Pancreas (tissue), 10 donors: ENCODE data around the gene EXOC4. TPM values are rescaled to one million over a fixed set of nuclear protein-coding genes. Genes with fewer than 3 reads are reported as not detected.

Experiments
- ATAC-seq, 4 donors: fragments of 200-7000 bp; cut with Tn5 transposase; one replicate each; pipeline versions ENCODE4 v1.8.0 to v1.9.1; 2020; ENCODE audit warnings: mild to moderate bottlenecking in 4 of 4, moderate library complexity in 4 of 4
- DNase-seq, 6 donors: peaks; one replicate each; pipeline ENCODE4 v3.0.0-alpha.2; 2020
- FAIRE-seq: peaks from 2 replicates; lab custom pipeline; 2012; peaks lifted over from hg19 to GRCh38; lab: Jason Lieb, UNC
- H3K27ac ChIP-seq, 4 donors: fragments of 200-600 bp; sonication (generic); 1 replicate in 3 of 4; 2 replicates in 1 of 4; pipeline versions ENCODE4 v1.5.0 to v1.8.0; 2020
- H3K27me3 ChIP-seq, 4 donors: fragments of 200-600 bp; one replicate each; pipeline ENCODE4 v1.8.0; 2021
- H3K36me3 ChIP-seq, 3 donors: fragments of 200-600 bp; sonication (generic) in 1 of 3; one replicate each; pipeline versions ENCODE4 v1.5.0 to v1.8.0; 2020 to 2021
- H3K4me1 ChIP-seq, 3 donors: fragments of 200-600 bp; one replicate each; pipeline ENCODE4 v1.8.0; 2021
- H3K4me3 ChIP-seq, 4 donors: fragments of 200-600 bp; sonication (generic) in 2 of 4; one replicate each; pipeline versions ENCODE4 v1.5.0 to v1.8.0; 2020 to 2021
- H3K9me3 ChIP-seq, 4 donors: fragments of 200-600 bp; one replicate each; pipeline ENCODE4 v1.8.0; 2021
- WGBS, 2 donors: extraction: QIAGEN DNeasy Blood & Tissue Kit; methylation state at CpG; one replicate each; pipeline ENCODE4 v1.1.7; 2013; 5-methylcytosine and 5-hydroxymethylcytosine counted together
- intact Hi-C, 3 donors: fragments of 100-400 bp; cut with DNase I; formaldehyde crosslinking; loops; one replicate each; pipeline versions ENCODE4 v1.11.1 to v1.14.2; 2022
- polyA plus RNA-seq, 2 donors: library from polyadenylated mRNA; stranded (reverse); fragments of 200-250 nt; gene quantifications; one replicate each; pipeline ENCODE4 v1.2.3, GENCODE V29; 2013
- total RNA-seq, 6 donors: library from RNA; stranded (reverse); fragmentation: NEBNext Ultra II Directional in 4 of 6; extraction: Animal tissue kit (Norgen Biotek cat#: 25700) in 4 of 6; gene quantifications; one replicate each; pipeline versions ENCODE4 v1.2.1 to v1.2.4, GENCODE V29; 2021 to 2023
- TF ChIP-seq, protein P1 (sequence below), 4 donors: fragments of 200-600 bp; sonication (generic) in 3 of 4; IDR thresholded peaks; one replicate each; pipeline versions ENCODE4 v1.5.0 to v1.8.0; 2021; ENCODE audit warnings: antibody characterized with exemption in 4 of 4
- donor health status: healthy with polysubstance abuse.
- donor health status: DM: no; HTN: no; CAD: no; lungs with moderate emphysema.
- donor health status: DM: no; HTN: no; CAD: no.
- donor health status: control.
- donor health status: control.
- donor health status: Bipolar disorder and iron deficiency.
- donor health status: DM: yes; HTN: yes; CAD: no.
- donor health status: DM: no; HTN: no; CAD: no.
- donor health status: DM: no; HTN: no; CAD: no.
- donor health status: DM: yes; HTN: yes; CAD: no.

Gene EXOC4
- total and polyA plus RNA-seq, 8 donors = 13.4 to 81.2 (median 53.8) TPM

DNA sequence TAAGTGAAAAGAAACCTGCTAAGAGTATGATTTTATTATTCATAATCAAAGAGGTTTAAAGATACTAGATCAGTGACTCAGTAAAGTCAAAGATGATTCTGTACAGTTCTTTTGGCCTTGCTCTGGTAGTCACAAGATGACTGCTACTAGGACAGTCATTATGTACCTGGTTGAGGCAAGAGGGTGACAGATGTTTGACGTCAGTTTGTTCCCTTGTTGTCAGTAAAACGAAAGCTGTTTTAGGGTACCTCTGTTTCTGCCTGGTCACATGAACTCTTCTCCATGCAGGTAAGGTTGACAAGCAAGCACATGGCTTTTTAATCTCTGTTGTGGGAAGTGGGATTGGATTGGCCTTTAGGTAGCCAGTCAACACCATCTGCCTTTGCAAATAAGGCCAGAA, 308.0 kb downstream of the EXOC4 start:
- WGBS, 2 donors = 95% methylated on average over 2 of the region's 2 CpGs

DNA sequence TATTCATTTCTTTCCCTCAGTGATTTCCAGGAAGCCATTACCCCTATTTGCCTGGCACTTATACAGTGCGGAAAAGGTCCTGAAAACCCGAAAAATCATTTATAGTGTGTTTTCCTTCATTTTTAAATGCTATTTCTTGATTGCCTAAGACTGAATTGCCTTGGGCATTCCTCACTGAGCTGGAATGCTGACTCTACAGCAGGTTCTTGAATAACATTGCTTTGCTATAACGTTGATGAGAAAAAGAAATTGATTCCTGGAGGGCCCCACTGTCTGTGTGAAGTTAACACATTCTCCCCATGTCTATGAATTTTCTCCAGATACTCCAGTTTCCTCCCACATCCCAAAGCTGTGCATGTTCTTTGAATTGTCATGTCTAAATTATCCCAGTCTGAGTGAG, 308.5 kb downstream of the EXOC4 start:
- FAIRE-seq (no peak), ATAC-seq (no peak), DNase-seq (no peak)
- TF ChIP-seq, protein P1, sequence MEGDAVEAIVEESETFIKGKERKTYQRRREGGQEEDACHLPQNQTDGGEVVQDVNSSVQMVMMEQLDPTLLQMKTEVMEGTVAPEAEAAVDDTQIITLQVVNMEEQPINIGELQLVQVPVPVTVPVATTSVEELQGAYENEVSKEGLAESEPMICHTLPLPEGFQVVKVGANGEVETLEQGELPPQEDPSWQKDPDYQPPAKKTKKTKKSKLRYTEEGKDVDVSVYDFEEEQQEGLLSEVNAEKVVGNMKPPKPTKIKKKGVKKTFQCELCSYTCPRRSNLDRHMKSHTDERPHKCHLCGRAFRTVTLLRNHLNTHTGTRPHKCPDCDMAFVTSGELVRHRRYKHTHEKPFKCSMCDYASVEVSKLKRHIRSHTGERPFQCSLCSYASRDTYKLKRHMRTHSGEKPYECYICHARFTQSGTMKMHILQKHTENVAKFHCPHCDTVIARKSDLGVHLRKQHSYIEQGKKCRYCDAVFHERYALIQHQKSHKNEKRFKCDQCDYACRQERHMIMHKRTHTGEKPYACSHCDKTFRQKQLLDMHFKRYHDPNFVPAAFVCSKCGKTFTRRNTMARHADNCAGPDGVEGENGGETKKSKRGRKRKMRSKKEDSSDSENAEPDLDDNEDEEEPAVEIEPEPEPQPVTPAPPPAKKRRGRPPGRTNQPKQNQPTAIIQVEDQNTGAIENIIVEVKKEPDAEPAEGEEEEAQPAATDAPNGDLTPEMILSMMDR (IDR thresholded peaks at IDR 0.05) = no peak
- Histone ChIP-seq H3K4me1 (no peaks in the 10 kb centered on the region), H3K4me3 (no peak overlapping the region), H3K36me3 (no peaks in the 10 kb centered on the region), H3K27ac (no peak overlapping the region), H3K27me3 (no peaks in the 10 kb centered on the region), H3K9me3 (no peaks in the 10 kb centered on the region)
- intact Hi-C loops = no loop called here
- WGBS, 2 donors = 93 to 94% methylated on average over 3 of the region's 3 CpGs

More for the DNA sequence above, 308.0 kb downstream of the EXOC4 start:
- H3K27me3 ChIP-seq = no peaks in the 10 kb centered on the region
- H3K36me3 ChIP-seq = no peaks in the 10 kb centered on the region
- H3K4me3 ChIP-seq = no peak overlapping the region
- DNase-seq = no peak
- intact Hi-C loops = no loop called here
- H3K27ac ChIP-seq = no peak overlapping the region
- no peaks in the 10 kb centered on the region for H3K4me1 ChIP-seq
- TF ChIP-seq, protein P1 (IDR thresholded peaks at IDR 0.05) = no peak
- H3K9me3 ChIP-seq = no peaks in the 10 kb centered on the region
- no peak for ATAC-seq
- no peak for FAIRE-seq

DNA sequence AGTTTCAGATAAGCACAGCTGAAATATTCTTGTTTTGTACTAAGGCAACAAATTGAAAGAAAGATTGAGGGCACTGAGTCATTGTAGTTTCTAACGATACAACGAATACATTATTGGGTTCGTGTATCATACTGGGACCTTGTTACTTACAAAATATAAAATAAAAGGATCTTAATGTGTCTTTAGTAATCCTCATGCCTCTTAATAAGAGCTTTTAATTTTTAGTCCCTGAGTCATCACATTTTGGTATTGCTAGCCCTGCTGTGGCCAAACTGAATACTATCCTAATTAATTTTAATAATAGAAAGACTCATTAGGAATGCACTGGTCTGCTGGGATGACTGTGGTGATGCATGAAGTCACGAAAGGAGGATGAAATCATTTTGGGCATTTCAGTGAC, 309.7 kb downstream of the EXOC4 start:
- intact Hi-C loops = no loop called here
- FAIRE-seq (no peak), ATAC-seq (no peak), DNase-seq (no peak)
- no peaks in the 10 kb centered on the region for H3K4me1 ChIP-seq
- 81 to 84% methylated on average over 4 of the region's 4 CpGs for WGBS, 2 donors
- TF ChIP-seq, protein P1 (IDR thresholded peaks at IDR 0.05) = no peak
- H3K27ac ChIP-seq = no peak overlapping the region
- H3K9me3 ChIP-seq = no peaks in the 10 kb centered on the region
- H3K36me3 ChIP-seq = no peaks in the 10 kb centered on the region
- no peaks in the 10 kb centered on the region for H3K27me3 ChIP-seq
- no peak overlapping the region for H3K4me3 ChIP-seq

DNA sequence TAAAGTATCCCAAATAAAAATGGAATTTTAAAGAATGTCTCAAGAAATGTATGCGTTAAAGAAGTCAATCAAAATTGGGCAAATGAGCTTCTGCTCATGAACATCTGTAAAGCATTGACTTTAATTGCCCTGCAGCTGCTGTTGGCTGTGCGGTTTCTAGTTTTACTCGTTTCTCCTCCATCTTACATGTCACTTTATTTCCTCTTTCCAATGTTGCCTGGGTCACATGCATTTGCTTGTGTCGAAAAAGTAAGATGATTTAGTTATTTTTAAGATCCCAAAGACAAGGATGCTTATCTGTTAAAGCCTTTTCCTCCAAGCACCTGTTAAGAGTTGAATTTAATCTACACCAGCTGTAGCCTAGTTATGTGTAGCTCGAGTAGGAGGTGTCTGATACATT, 310.4 kb downstream of the EXOC4 start:
- H3K4me1 ChIP-seq = no peaks in the 10 kb centered on the region
- no peaks in the 10 kb centered on the region for H3K27me3 ChIP-seq
- intact Hi-C loops = no loop called here
- TF ChIP-seq, protein P1 (IDR thresholded peaks at IDR 0.05) = no peak
- 89 to 97% methylated on average over 5 of the region's 5 CpGs for WGBS, 2 donors
- FAIRE-seq = no peak
- DNase-seq = no peak
- no peak for ATAC-seq
- no peaks in the 10 kb centered on the region for H3K36me3 ChIP-seq
- no peaks in the 10 kb centered on the region for H3K9me3 ChIP-seq
- no peak overlapping the region for H3K4me3 ChIP-seq
- H3K27ac ChIP-seq = no peak overlapping the region

DNA sequence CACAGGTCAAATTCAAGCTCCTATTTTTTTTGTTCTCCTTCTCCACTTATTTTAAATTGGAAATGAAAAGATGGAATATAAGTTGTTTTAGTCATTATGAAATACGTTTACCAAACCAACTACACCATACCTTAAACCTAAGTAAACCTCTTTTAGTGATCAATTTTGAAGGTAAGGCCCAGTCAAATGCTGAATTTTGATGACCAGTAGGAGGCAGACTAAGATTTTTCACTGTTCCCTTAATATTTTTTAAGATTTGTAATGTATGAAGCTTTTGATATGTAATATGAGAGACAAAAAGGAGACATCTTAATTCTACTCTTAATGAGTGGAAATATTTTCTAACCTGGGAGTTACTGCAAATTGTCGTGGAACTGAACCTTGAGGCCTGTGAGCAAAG, 311.6 kb downstream of the EXOC4 start:
- no peaks in the 10 kb centered on the region for H3K27me3 ChIP-seq
- intact Hi-C loops = no loop called here
- 82 to 88% methylated on average over 2 of the region's 2 CpGs for WGBS, 2 donors
- H3K36me3 ChIP-seq = no peaks in the 10 kb centered on the region
- no peak overlapping the region for H3K4me3 ChIP-seq
- H3K27ac ChIP-seq = no peak overlapping the region
- no peak for ATAC-seq
- TF ChIP-seq, protein P1 (IDR thresholded peaks at IDR 0.05) = no peak
- no peaks in the 10 kb centered on the region for H3K9me3 ChIP-seq
- peaks cover 0 to 4% (median 0%) of the 10 kb centered on the region in 3 donors for H3K4me1 ChIP-seq
- FAIRE-seq = no peak
- no peak for DNase-seq
